ENCODE data around the gene FSIP1. TPM values are rescaled to one million over a fixed set of nuclear protein-coding genes. Genes with fewer than 3 reads are reported as not detected.
A peak's percentile ranks its signal among the peaks of the same experiment; 100 is the strongest.

FSIP1 gene
- polyA plus RNA-seq, 1 experiment = 0.22 TPM

DNA sequence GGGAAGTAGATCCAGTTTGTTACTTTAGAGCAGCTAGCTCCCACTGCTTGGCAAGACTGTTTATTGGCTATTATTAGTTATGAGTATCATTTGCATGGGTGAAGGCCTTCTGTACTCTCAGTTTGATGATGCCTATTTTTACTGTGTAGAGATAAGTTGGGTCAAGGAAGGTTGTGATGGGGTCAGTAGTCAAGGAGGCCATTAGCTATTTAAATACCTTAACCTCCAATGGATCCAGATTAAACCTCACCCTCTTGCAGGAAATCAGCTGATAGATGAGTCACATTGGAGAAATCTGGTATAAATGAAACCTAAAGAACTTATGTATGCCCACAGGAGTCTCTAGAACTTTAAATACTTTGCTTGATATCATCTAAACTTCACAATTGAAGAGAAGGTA lies 156.8 kb downstream of the FSIP1 start:
- Histone ChIP-seq H3K4me3 (ENCODE audit: low read depth, low read length) (no peak overlapping the region), H3K36me3 (ENCODE audit: control insufficient read depth, insufficient read depth, low read length) (no peaks in the 10 kb centered on the region), H3K27me3 (ENCODE audit: control insufficient read depth, insufficient read depth, low read length) (no peaks in the 10 kb centered on the region)
- no peak for DNase-seq (ENCODE audit: low read depth)
- TF ChIP-seq CTCF (IDR thresholded peaks at IDR 0.05; ENCODE audit: insufficient read depth, low read depth, low read length) = no peak
- ChIA-PET CTCF (interaction anchor here (1.3 to 3.2 kb wide), 2 partner anchors 10 to 131 kb away, joined by 3 to 9 read pairs; no protein-coding TSS in a partner anchor), POLR2A (no interaction called here)

DNA sequence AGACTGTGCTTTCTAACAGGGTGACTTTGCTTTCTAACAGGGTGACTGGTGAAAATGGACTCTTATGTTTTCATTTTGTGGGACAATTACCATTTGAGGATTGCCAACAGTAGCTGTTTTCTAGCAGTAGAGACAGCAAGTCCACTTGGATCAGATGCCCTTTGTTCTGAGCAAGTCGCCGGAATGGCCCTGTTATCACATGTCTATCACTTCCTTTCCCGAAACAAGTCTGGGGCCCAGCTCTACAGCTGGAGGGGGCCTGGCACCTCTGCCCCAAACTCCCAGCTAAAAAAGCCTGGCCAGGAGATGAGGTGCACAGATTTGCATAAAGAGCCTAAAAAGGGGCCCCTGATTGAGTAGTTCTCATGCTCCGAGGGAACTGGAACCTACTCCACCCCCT lies 157.2 kb downstream of the FSIP1 start:
- no peak for DNase-seq (ENCODE audit: low read depth)
- ChIA-PET POLR2A (no interaction called here), CTCF (interaction anchor here (1.3 to 3.2 kb wide), 2 partner anchors 10 to 131 kb away, joined by 3 to 9 read pairs; no protein-coding TSS in a partner anchor)
- Histone ChIP-seq H3K27me3 (ENCODE audit: control insufficient read depth, insufficient read depth, low read length) (no peaks in the 10 kb centered on the region), H3K36me3 (ENCODE audit: control insufficient read depth, insufficient read depth, low read length) (no peaks in the 10 kb centered on the region), H3K4me3 (ENCODE audit: low read depth, low read length) (no peak overlapping the region)
- TF ChIP-seq CTCF (IDR thresholded peaks at IDR 0.05; ENCODE audit: insufficient read depth, low read depth, low read length) = no peak

- no peaks in the 10 kb centered on the region for H3K27me3 ChIP-seq (ENCODE audit: control insufficient read depth, insufficient read depth, low read length)
- CTCF ChIA-PET = interaction anchor here (3.2 kb wide), 1 partner anchor 132 kb away, joined by 9 read pairs; no protein-coding TSS in a partner anchor
- H3K36me3 ChIP-seq (ENCODE audit: control insufficient read depth, insufficient read depth, low read length) = no peaks in the 10 kb centered on the region
- peak; percentile 43 for TF ChIP-seq CTCF (IDR thresholded peaks at IDR 0.05; ENCODE audit: insufficient read depth, low read depth, low read length)
- POLR2A ChIA-PET = no interaction called here
- no peak overlapping the region for H3K4me3 ChIP-seq (ENCODE audit: low read depth, low read length)
- peak; percentile 84 for DNase-seq (ENCODE audit: low read depth)
Observed at GRCh38 chr15:39624806-39625205, 157.8 kb downstream of the FSIP1 start.

DNA sequence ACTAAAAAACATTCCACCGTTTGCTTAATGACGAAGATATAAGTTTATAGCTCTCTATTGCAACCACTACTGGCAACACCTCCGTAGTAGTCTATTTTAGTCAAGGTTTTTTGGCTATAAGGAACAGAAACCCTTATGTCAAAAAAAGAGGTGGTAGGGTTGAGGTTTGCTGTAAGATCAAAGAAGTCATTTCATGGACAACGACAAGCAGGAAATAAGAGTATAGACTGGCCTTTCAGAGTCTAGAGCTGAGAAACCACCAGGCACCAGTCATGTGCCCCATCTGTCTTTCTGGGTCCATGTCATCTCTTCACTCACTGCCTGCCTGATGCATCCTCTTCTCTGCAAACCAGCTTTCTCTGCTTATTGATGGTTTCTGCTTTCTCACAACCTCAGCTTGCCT lies 159.1 kb downstream of the FSIP1 start:
- no peaks in the 10 kb centered on the region for H3K27me3 ChIP-seq (ENCODE audit: control insufficient read depth, insufficient read depth, low read length)
- TF ChIP-seq CTCF (IDR thresholded peaks at IDR 0.05; ENCODE audit: insufficient read depth, low read depth, low read length) = no peak
- ChIA-PET POLR2A (no interaction called here), CTCF (interaction anchor here (0.6 to 3.2 kb wide), 3 partner anchors 11 to 133 kb away, joined by 3 to 9 read pairs (median 4); no protein-coding TSS in a partner anchor)
- no peaks in the 10 kb centered on the region for H3K36me3 ChIP-seq (ENCODE audit: control insufficient read depth, insufficient read depth, low read length)
- H3K4me3 ChIP-seq (ENCODE audit: low read depth, low read length) = no peak overlapping the region
- DNase-seq (ENCODE audit: low read depth) = no peak

DNA sequence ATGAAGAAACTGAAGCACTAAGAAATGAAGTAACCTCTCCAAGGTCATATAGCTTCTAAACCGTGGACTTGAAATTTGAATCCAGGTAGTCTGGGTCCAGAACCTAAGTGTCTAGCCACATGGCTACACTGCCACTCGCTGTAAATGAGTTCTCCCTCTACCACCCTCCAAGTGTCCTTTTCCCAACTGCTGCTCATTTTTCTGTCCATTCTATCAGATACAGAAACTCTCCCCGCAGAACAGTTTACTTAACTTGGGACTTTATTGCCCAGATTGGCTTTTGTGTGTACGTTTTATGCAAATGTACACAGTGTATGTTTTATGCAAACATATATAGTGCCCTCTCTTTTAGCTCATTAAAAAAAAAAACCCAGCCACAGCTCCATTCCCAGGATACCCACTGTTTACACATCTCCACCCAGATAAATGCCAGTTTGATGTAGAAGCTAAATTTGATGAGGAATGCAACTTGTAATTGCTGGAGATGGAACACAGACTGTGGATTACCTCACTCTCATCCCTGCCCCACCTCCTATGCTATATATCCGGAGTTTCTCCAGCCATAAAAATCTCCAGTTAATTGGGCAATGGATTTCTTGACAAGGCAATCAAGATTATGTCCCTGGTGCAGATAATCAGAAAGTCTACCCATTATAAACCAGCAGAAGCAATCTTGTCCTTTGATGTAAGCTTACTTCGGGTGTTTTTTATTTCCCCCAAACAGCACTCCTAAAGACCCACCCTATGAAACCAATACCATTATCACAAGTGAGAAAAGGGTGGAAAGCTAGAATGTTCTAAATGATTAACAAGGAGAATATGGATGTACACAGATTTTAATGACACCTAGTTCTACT lies 159.8 kb downstream of the FSIP1 start:
- TF ChIP-seq CTCF (IDR thresholded peaks at IDR 0.05; ENCODE audit: insufficient read depth, low read depth, low read length) = no peak
- H3K36me3 ChIP-seq (ENCODE audit: control insufficient read depth, insufficient read depth, low read length) = no peaks in the 10 kb centered on the region
- DNase-seq (ENCODE audit: low read depth) = no peak
- H3K4me3 ChIP-seq (ENCODE audit: low read depth, low read length) = no peak overlapping the region
- POLR2A ChIA-PET = no interaction called here
- CTCF ChIA-PET = interaction anchor here (0.6 to 3.2 kb wide), 5 partner anchors 11 to 134 kb away, joined by 3 to 9 read pairs (median 4); no protein-coding TSS in a partner anchor
- H3K27me3 ChIP-seq (ENCODE audit: control insufficient read depth, insufficient read depth, low read length) = no peaks in the 10 kb centered on the region

All from BJ (cell line).